Right ventricle myocardium superior (tissue), 1 donor: ENCODE results near the gene NOXA1. TPM values are rescaled to one million over a fixed set of nuclear protein-coding genes. Genes with fewer than 3 reads are reported as not detected.
A peak's percentile ranks its signal among the peaks of the same experiment; 100 is the strongest.
"Not testable (repeated sequence)": the region's sequence is repeated elsewhere in the genome, so short reads cannot be mapped to it uniquely, and the experiment has no call there.

Source experiments
- ATAC-seq: fragments of 200-7000 bp; cut with Tn5 transposase; one replicate; pipeline ENCODE4 v1.9.1; 2020; ENCODE audit warnings: mild to moderate bottlenecking; ENCODE audit not compliant: poor library complexity
- DNase-seq: peaks from one replicate; pipeline ENCODE4 v3.0.0-alpha.2; 2020
- intact Hi-C: fragments of 100-400 bp; cut with DNase I; formaldehyde crosslinking; loops from one replicate; pipeline ENCODE4 v1.11.2; 2022
- total RNA-seq: library from RNA; stranded (reverse); fragmentation: NEBNext Ultra II Directional; extraction: Animal tissue kit (Norgen Biotek cat#: 25700); gene quantifications from one replicate; pipeline ENCODE4 v1.2.1, GENCODE V29; 2021
- donor health status: DM: no; HTN: yes; CAD: no; lungs with severe emphysema.

The NOXA1 gene
- total RNA-seq, 1 donor from 2014 or later = 1.7 TPM

GRCh38 chr9:137386507-137387113 is 36.6 kb upstream of the NOXA1 start:
- ATAC-seq, DNase-seq, intact Hi-C loops: not testable (repeated sequence)

- DNase-seq (no peak), ATAC-seq (no peak)
- intact Hi-C loops = no loop called here
Measured at GRCh38 chr9:137387114-137387890, 35.9 kb upstream of the NOXA1 start.

- DNase-seq (no peak), ATAC-seq (no peak)
- intact Hi-C loops = no loop called here
Measured at GRCh38 chr9:137387891-137388560, 35.2 kb upstream of the NOXA1 start.

GRCh38 chr9:137388589-137389427 is 34.4 kb upstream of the NOXA1 start:
- intact Hi-C loops = no loop called here
- DNase-seq (no peak), ATAC-seq (no peak)

GRCh38 chr9:137389428-137389746 is 33.8 kb upstream of the NOXA1 start:
- ATAC-seq = no peak
- no peak for DNase-seq
- intact Hi-C loops = no loop called here

GRCh38 chr9:137390553-137391410 is 32.4 kb upstream of the NOXA1 start:
- ATAC-seq = peak; percentile 18
- intact Hi-C loops = no loop called here

GRCh38 chr9:137391411-137391754 is 31.8 kb upstream of the NOXA1 start:
- ATAC-seq (peak; percentile 39), DNase-seq (no peak)
- intact Hi-C loops = no loop called here

More at GRCh38 chr9:137390553-137391410, 32.4 kb upstream of the NOXA1 start:
- no peak for DNase-seq

GRCh38 chr9:137392232-137393007 is 30.8 kb upstream of the NOXA1 start:
- intact Hi-C loops = no loop called here
- no peak for DNase-seq
- ATAC-seq = no peak

GRCh38 chr9:137393176-137394150 is 29.7 kb upstream of the NOXA1 start:
- ATAC-seq (no peak), DNase-seq (no peak)
- intact Hi-C loops = no loop called here

GRCh38 chr9:137394866-137395665 is 28.1 kb upstream of the NOXA1 start:
- intact Hi-C loops = no loop called here
- DNase-seq (no peak), ATAC-seq (no peak)

- intact Hi-C loops = no loop called here
- DNase-seq (no peak), ATAC-seq (no peak)
Measured at GRCh38 chr9:137395666-137396010, 27.6 kb upstream of the NOXA1 start.

- no peak for ATAC-seq
- DNase-seq = no peak
Measured at GRCh38 chr9:137396227-137396626, 27.0 kb upstream of the NOXA1 start.

GRCh38 chr9:137396634-137397367 is 26.4 kb upstream of the NOXA1 start:
- DNase-seq = peak; percentile 8
- ATAC-seq = no peak
- intact Hi-C loops = no loop called here

More at GRCh38 chr9:137396227-137396626, 27.0 kb upstream of the NOXA1 start:
- intact Hi-C loops = no loop called here

GRCh38 chr9:137397675-137398423 is 25.3 kb upstream of the NOXA1 start:
- ATAC-seq = no peak
- intact Hi-C loops = no loop called here
- peak; percentile 21 for DNase-seq
